Measurements from ENCODE around the gene ZSWIM6.

ZSWIM6 gene

DNA sequence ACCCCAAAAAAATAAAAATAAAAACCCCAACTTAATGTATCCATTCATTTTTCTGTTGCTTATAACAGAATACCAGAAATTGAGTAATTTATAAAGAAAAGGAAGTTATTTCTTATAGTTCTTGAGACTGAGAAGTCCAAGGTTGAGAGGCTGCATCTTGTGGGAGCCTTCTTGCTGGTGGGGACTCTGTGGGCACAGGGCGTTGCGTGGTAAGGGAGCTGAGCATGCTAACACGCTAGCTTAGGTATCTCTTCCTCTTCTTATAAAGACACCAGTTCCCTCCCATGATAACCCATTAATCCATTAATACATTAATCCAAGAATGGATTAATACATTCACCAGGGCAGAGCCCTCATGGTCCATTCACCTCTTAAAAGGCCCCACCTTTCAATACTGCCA is 150.9 kb downstream of the ZSWIM6 start:
- DNase-seq (ENCODE audit: low read depth in 2 of 2): no peak

DNA sequence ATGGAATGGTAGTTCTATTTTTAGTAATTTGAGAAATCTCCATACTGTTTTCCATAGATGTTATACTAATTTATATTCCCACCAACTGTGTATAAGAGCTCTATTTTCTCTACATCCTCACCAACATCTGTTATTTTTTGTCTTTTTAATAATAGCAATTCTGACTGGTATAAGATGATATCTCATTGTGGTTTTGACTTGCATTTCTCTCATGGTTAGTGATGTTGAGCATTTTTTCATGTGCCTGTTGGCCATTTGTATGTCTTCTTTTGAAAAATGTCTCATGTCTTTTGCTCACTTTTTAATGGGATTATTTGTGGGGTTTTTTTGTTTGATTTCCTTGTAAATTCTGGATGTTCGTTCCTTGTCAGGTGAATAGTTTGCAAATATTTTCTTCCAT is 154.4 kb downstream of the ZSWIM6 start:
- DNase-seq (ENCODE audit: low read depth in 2 of 2): no peak

- DNase-seq (ENCODE audit: low read depth in 2 of 2): no peak
These were observed 157.5 kb downstream of the ZSWIM6 start for GRCh38 chr5:61489574-61489973.

- DNase-seq (ENCODE audit: low read depth in 2 of 2): no peak
These were observed 159.8 kb downstream of the ZSWIM6 start for GRCh38 chr5:61491861-61492260.

GRCh38 chr5:61493973-61494372 is 161.9 kb downstream of the ZSWIM6 start:
- DNase-seq (ENCODE audit: low read depth in 2 of 2): no peak

- DNase-seq (ENCODE audit: low read depth in 2 of 2): no peak
These were observed 164.4 kb downstream of the ZSWIM6 start for GRCh38 chr5:61496446-61496845.

- no peak for DNase-seq (ENCODE audit: low read depth in 2 of 2)
These were observed 164.8 kb downstream of the ZSWIM6 start for GRCh38 chr5:61496860-61497259.

DNA sequence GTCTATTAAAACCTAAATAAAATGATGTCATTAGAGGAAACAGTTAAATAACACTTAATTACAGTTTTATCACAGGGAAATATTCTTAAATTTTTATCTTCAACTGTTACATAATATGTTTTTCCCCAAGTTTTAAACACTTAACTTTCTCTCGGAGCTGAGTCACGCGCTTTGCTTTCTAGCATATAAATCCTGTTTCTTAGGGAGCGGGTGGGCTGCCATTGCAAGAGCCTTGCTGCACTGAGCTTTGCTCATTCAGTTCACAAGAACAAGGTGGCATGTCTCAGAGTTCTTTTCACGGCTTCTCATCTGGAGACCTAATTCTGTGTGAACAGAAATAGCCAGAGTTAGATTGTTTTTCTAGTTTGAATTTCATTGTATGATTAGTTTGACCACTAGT is 166.1 kb downstream of the ZSWIM6 start:
- no peak for DNase-seq (ENCODE audit: low read depth in 2 of 2)

DNA sequence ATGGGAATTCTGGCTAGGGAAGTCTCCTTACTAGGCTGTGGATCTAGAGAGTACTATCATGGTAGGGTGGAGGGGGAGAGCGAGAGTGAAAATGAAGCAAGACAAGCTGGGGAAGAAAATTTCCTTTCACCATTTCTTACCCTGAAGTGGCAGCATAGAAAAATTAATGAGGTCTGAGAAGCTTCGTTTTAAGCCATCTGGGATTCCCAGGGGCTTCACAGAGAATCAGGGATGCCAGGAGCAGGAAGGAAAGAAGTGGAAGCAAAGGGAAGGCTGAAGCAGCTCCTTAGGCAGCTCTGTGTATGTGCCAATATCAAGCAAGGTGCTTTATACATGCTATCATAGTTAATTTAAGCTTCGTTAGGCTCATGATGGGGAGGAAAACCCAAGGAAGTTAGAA is 169.9 kb downstream of the ZSWIM6 start:
- no peak for DNase-seq (ENCODE audit: low read depth in 2 of 2)

DNA sequence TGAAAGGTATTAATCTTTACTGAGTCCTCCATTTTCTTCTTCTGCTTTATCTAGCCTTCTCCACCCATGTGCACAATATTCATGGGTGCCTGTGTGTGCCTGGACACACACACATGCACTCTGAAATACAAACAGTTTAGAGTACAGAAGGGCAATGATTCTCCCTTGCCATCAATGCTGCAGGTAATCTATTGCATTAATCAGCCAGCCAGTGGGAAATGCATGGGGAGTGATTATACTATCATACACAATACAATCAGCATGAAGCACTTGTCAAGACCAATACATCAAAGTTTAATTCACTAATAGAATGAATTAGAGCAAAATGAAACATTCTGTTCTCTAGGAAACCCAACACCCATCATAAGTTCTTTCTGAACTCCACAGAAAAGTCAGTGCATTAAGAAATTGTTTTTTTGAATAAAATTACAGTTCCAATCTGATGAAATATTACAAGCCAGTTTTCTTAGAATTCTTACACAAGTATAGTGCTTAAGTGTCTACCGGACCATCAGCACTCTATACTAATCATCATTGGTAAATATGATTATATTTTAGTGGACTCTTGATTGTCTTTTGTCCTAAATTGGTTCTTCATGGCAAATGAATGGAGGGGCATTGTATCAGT is 172.2 kb downstream of the ZSWIM6 start:
- DNase-seq (ENCODE audit: low read depth in 2 of 2): no peak

DNA sequence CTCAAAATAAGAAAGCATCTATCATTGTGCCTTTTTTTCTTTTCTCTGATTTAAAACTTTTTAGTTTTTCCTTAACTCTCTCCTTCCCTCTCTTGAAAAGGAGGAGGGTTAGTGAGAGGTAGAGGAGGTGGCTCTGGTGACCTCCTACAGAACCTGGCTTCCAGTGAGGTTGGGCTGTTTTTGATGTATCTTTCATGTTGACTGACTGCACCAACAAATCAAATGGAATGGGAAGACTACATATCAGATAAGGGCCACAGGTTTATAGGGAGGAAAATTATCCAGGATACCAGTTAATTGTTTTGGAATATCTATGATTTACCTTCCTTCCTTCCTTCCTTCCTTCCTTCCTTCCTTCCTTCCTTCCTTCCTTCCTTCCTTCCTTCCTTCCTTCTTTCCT is 173.2 kb downstream of the ZSWIM6 start:
- no peak for DNase-seq (ENCODE audit: low read depth in 2 of 2)

GRCh38 chr5:61507232-61507631 is 175.2 kb downstream of the ZSWIM6 start:
- DNase-seq (ENCODE audit: low read depth in 2 of 2): no peak

DNA sequence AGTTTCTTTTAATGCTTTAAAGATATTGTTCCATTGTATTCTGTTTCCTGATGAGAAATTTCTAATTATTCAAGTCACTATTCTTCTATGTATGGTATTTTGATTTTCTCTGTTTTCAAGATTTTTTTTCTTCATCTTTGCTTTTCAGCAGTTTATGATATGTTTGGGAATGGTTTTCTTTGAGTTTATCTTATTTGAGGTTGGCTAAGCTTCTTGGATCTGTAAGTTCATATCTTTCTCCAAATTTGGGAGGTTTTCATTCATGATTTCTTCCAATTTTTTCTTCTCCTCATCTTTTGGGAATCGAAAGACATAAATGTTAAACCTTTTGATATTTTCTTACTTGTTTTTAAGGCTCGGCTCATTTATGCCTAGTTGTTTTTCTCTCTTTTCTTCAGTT is 184.9 kb downstream of the ZSWIM6 start:
- no peak for DNase-seq (ENCODE audit: low read depth in 2 of 2)

GRCh38 chr5:61519728-61520277 is 187.7 kb downstream of the ZSWIM6 start:
- no peak for DNase-seq (ENCODE audit: low read depth in 2 of 2)

DNA sequence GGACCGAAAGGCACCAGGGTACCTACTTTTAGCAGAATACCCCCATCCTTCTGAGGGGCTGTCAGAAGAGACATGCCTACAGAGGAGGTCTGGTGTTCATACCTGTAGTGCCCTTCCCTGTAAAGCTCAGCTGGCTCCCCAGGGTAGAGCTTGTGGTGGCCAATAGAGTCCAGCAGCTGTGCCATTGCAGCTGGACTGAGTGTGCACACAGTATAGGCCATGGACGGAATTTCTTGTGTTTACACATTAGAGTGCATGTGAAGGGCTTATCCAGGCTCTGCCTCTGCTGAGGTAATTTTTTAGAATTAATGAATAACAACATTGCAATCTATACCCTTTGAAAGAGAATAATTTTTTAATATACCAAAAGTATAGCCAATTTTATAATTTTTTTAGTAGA is 191.0 kb downstream of the ZSWIM6 start:
- DNase-seq (ENCODE audit: low read depth in 2 of 2): no peak

- DNase-seq (ENCODE audit: low read depth in 2 of 2): no peak
These were observed 191.9 kb downstream of the ZSWIM6 start for GRCh38 chr5:61523997-61524396.

- DNase-seq (ENCODE audit: low read depth in 2 of 2): no peak
These were observed 193.6 kb downstream of the ZSWIM6 start for GRCh38 chr5:61525512-61526206.

- no peak for DNase-seq (ENCODE audit: low read depth in 2 of 2)
These were observed 194.1 kb downstream of the ZSWIM6 start for GRCh38 chr5:61526207-61526519.

- DNase-seq (ENCODE audit: low read depth in 2 of 2): no peak
These were observed 200.9 kb downstream of the ZSWIM6 start for GRCh38 chr5:61532983-61533382.

DNA sequence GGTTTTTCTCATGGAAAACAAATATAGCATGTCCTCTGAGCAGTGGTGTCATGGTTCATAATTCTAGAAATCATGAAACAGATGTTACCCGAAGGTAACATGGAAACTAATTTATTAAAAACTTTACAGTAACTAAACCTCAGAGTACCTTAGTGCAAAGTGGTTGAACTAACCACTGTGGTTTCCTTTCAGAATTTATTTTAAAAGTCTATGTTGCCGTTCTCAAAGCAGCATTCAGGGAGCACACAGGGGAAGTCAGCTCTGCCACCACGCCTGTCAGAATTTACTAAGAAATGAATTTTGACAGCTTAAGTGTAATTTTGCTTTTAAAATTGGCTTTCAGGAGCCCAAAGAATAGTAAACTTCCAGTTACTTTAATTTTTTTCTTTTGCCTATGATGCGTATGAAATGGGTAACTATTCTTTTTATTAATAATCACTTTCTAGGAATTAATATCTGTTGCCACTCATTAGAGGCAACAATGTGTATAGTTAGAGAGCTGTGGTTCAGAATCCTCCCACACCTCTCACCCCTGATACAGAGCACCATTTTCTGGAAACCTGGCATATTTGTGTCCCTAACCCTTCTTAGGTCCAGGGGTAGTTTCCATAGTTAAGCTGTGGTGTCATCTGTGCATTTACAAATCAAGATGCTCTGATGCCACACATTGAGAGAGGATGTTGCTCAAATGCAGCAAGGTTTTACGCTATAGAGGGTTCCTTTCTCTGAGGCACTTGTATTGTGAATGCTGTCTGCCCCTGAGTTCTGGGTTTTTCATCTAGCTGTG is 202.6 kb downstream of the ZSWIM6 start:
- DNase-seq (ENCODE audit: low read depth in 2 of 2): no peak

- DNase-seq (ENCODE audit: low read depth in 2 of 2): no peak
These were observed 203.8 kb downstream of the ZSWIM6 start for GRCh38 chr5:61535828-61536227.

DNA sequence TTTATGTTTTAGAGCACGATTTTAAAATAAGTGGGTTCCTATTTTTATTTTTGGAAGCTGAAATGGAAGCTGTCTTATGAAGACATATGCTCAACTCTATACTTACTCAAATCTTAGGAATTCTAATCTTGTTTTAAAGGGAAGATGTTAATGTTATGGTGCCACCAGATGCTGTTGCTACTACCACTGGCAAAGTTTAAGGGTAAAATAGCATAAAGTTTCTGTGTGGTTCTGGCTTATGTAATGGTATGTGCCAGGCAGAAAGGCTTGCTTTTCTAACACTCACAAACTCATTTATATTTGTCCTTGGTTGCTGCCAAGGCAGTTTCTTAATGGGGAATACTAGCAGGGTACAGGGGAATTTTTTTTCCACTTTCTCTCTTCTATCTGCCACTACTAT is 204.9 kb downstream of the ZSWIM6 start:
- DNase-seq (ENCODE audit: low read depth in 2 of 2): no peak

All from activated CD8-positive, alpha-beta memory T cell treated with anti-CD3 and anti-CD28 coated beads for 4 hours (primary cell).